Activated naive CD4-positive, alpha-beta T cell treated with anti-CD3 and anti-CD28 coated beads for 36 hours (primary cell): Measurements from ENCODE around the gene MB21D2. TPM values are rescaled to one million over a fixed set of nuclear protein-coding genes. Genes with fewer than 3 reads are reported as not detected.
A peak's percentile ranks its signal among the peaks of the same experiment; 100 is the strongest.
"Not testable (repeated sequence)": the region's sequence is repeated elsewhere in the genome, so short reads cannot be mapped to it uniquely, and the experiment has no call there.

Experiments used
- CTCF ChIA-PET: fragments of 350-600 bp; sonication (Branson Sonifier 250); formaldehyde crosslinking; loops from one replicate; lab custom pipeline; 2021; ENCODE audit warnings: antibody characterized with exemption; lab: Charles Lee
- DNase-seq: peaks from one replicate; pipeline ENCODE4 v3.0.0-alpha.2; 2020
- H3K27ac Mint-ChIP-seq: one replicate; pipeline ENCODE4 v1.8.0; 2021; ENCODE audit warnings: mild to moderate bottlenecking, mixed read lengths
- H3K27me3 Mint-ChIP-seq: one replicate; pipeline ENCODE4 v1.8.0; 2021; ENCODE audit warnings: low read depth, mixed read lengths
- H3K36me3 Mint-ChIP-seq: one replicate; pipeline ENCODE4 v1.8.0; 2021; ENCODE audit warnings: low read depth, mixed read lengths
- H3K4me1 Mint-ChIP-seq: one replicate; pipeline ENCODE4 v1.8.0; 2021; ENCODE audit warnings: low read depth, mixed read lengths
- H3K4me3 Mint-ChIP-seq: one replicate; pipeline ENCODE4 v1.8.0; 2021; ENCODE audit warnings: mild to moderate bottlenecking, moderate library complexity, mixed read lengths
- H3K9me3 Mint-ChIP-seq: one replicate; pipeline ENCODE4 v1.8.0; 2021; ENCODE audit warnings: mixed read lengths
- intact Hi-C: fragments of 100-400 bp; cut with micrococcal nuclease; formaldehyde crosslinking; loops from one replicate; pipeline ENCODE4 v1.15.1; 2023
- total RNA-seq, 2 experiments: library from RNA; stranded (reverse); gene quantifications; one replicate each; pipeline ENCODE4 v1.2.3, GENCODE V29; 2021

Gene MB21D2
- total RNA-seq, 2 experiments from 2014 or later = 6.4 to 6.5 TPM

- H3K27me3 Mint-ChIP-seq, H3K4me3 Mint-ChIP-seq, H3K27ac Mint-ChIP-seq, DNase-seq, H3K36me3 Mint-ChIP-seq, H3K9me3 Mint-ChIP-seq: not testable (repeated sequence)
- CTCF ChIA-PET = interaction anchor here (0.5 to 1.0 kb wide), 4 partner anchors 18 to 192 kb away, joined by 3 to 5 read pairs (median 3); no protein-coding TSS in a partner anchor
- peaks cover 48% of the 10 kb centered on the region for H3K4me1 Mint-ChIP-seq
- intact Hi-C loops = loop anchor here (1.0 kb wide), 6 partner anchors 12 to 174 kb away; no protein-coding TSS in a partner anchor
Observed at GRCh38 chr3:192849821-192850220, 67.8 kb downstream of the MB21D2 start.

DNA sequence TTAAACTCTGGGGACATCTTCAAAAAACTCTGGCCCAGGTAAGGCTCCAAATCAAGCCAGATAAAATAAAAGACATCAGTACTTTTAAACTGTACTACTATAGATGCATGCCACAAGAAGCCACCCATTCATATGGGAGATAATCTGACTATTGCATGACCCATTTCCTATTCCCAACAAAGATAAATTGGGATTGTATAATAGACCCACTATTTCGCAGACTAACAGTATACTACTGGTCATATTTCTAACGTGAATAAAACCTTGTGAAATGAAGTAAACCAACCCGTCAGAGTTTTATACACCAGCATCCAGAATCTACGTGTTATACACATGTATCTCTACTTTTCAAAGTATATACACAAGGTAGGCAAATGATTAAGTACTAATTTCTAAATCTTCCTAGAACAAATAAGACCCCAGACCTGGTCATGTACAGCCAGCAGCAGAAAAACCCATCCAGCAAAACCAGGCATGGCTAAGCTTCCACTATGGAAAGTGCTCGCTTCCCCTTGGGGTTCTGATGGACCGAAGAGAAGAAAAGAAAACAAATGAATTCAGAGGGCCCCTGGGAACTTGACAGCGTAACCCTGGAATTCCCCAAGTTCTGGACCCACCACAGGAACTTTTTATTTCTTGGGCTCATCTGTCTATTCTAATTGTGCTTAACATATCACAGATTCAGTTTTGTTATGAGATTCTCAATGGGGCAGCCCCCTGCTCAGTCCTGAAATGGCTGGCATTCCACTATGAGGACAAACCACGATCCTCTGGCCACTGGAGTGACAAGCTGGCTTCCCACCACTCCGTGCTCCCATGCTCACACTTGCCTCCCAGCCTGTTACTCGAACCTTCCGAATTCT lies 69.1 kb downstream of the MB21D2 start:
- H3K9me3 Mint-ChIP-seq = no peaks in the 10 kb centered on the region
- intact Hi-C loops = no loop called here
- peaks cover 5% of the 10 kb centered on the region for H3K27me3 Mint-ChIP-seq
- peak; percentile 45 for DNase-seq
- H3K27ac Mint-ChIP-seq = no peak overlapping the region
- peaks cover 46% of the 10 kb centered on the region for H3K4me1 Mint-ChIP-seq
- H3K4me3 Mint-ChIP-seq = no peak overlapping the region
- H3K36me3 Mint-ChIP-seq = no peaks in the 10 kb centered on the region
- CTCF ChIA-PET = interaction anchor here (0.7 kb wide), 1 partner anchor 116 kb away, joined by 3 read pairs; no protein-coding TSS in a partner anchor

DNA sequence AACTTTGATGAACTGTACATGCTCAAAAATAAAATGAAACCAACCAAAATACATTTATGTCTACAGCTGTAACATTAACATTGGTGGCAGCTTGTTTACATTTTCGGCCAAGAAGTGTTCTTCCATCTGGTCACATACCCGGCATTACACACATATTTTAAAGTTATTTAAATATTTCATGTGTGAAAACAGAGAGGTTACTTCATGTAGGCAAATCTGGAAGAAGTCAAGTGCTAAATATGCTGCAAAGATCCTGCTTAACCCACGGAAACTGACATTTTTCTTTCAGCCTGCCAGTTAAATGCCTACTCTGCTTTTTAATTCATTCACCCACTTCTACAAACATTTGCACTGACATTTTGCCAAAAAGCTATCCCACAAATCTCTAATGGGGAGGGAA lies 69.7 kb downstream of the MB21D2 start:
- Mint-ChIP-seq H3K27ac (no peak overlapping the region), H3K4me3 (no peak overlapping the region), H3K36me3 (no peaks in the 10 kb centered on the region), H3K27me3 (peaks cover 3% of the 10 kb centered on the region), H3K4me1 (peaks cover 44% of the 10 kb centered on the region), H3K9me3 (no peaks in the 10 kb centered on the region)
- CTCF ChIA-PET = no interaction called here
- intact Hi-C loops = no loop called here
- DNase-seq = no peak

DNA sequence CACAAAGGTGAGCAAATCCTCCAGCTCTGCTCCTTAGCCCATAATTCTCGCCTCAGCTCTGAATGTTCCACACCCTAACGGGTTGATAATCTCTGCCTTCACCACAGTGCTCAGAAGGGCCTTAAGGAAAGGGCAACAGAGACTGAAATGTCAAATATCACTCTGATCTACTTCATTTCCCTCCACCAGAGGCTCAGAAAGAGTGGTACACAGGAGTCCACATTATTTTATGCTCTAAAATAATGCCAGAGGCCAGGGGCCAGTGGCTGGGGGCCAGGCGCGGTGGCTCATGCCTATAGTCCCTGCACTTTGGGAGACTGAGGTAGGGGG lies 72.2 kb downstream of the MB21D2 start:
- peaks cover 25% of the 10 kb centered on the region for H3K4me1 Mint-ChIP-seq
- no peaks in the 10 kb centered on the region for H3K9me3 Mint-ChIP-seq
- intact Hi-C loops = no loop called here
- H3K27ac Mint-ChIP-seq = no peak overlapping the region
- H3K36me3 Mint-ChIP-seq = no peaks in the 10 kb centered on the region
- CTCF ChIA-PET = no interaction called here
- no peak overlapping the region for H3K4me3 Mint-ChIP-seq
- DNase-seq = no peak
- no peaks in the 10 kb centered on the region for H3K27me3 Mint-ChIP-seq

- no peak for DNase-seq
- Mint-ChIP-seq H3K27ac (no peak overlapping the region), H3K27me3 (no peaks in the 10 kb centered on the region), H3K36me3 (no peaks in the 10 kb centered on the region), H3K4me3 (no peak overlapping the region), H3K9me3 (no peaks in the 10 kb centered on the region), H3K4me1 (peaks cover 21% of the 10 kb centered on the region)
- CTCF ChIA-PET = no interaction called here
- intact Hi-C loops = no loop called here
Observed at GRCh38 chr3:192844836-192845525, 72.7 kb downstream of the MB21D2 start.

DNA sequence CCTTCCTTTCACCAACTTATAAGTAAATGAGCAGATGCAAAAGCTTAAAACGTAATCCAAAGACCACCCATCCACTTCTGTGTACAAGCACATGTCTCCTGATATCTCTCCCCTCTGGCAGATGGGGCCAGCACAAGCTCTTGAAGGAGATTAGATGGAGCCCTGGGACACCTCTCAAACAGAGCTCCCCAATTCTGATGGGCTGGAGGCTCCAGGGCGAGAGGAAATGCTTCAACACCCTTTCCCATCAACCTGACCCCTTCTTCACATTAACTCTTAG lies 73.2 kb downstream of the MB21D2 start:
- H3K4me3 Mint-ChIP-seq = no peak overlapping the region
- CTCF ChIA-PET = no interaction called here
- H3K27me3 Mint-ChIP-seq = no peaks in the 10 kb centered on the region
- no peaks in the 10 kb centered on the region for H3K9me3 Mint-ChIP-seq
- intact Hi-C loops = no loop called here
- no peak overlapping the region for H3K27ac Mint-ChIP-seq
- DNase-seq = no peak
- peaks cover 22% of the 10 kb centered on the region for H3K4me1 Mint-ChIP-seq
- H3K36me3 Mint-ChIP-seq = no peaks in the 10 kb centered on the region

DNA sequence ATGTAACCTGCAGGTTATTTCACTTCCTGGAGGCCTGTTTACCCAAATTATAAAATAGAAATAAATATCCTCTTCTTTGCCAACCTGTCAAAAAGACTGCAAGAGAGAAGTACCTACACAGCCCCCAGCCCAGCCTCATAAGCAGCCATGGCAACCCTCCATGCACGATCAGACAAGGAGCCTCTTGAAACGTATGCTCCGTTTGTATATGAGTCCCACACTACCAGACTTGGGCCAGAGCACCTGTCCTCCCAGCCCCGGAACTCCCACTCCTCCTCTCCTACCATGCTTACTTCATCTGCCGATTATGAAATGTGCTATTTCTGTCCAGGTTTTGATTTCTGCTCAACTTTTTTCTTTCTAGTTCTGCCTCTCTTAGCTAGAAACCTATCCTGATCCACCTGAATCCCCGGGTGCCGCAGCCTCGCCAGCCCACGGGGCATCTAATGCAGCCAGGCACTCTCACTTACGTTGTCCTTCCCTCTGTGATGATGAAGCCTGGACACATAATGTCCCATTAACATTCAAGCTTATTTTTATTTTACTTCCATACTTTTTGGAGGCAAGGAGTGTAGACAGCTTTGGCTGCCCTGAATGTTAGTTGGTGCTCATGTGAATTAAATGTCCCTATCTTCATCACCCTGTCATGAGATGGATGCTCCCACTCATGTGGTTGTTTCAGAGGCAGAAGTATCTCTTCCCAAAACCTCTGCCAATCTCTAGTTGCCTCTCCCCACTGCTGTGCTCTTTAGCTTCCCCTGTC lies 73.8 kb downstream of the MB21D2 start:
- Mint-ChIP-seq H3K27me3 (no peaks in the 10 kb centered on the region), H3K27ac (no peak overlapping the region), H3K4me3 (no peak overlapping the region), H3K4me1 (peaks cover 20% of the 10 kb centered on the region), H3K36me3 (no peaks in the 10 kb centered on the region), H3K9me3 (no peaks in the 10 kb centered on the region)
- CTCF ChIA-PET = no interaction called here
- no peak for DNase-seq
- intact Hi-C loops = no loop called here

DNA sequence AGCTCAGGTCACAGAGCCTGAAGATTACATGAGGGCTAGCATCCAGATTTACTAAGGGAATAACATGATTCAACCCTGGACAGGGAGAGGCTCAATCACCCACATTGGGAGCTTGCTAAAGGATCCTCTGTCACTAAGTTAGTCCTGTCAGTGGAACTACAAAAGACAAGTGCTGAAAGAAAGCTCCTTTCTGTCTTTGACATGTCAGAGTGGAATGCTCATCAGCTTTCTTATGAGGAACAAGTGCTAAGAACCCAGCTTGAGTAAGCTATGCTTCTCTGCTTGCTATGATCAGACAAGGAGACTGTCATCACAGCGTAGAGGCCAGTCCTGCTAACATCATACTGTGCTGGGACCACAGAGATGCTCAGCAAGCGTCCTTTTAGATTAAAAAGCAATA lies 74.5 kb downstream of the MB21D2 start:
- Mint-ChIP-seq H3K36me3 (no peaks in the 10 kb centered on the region), H3K4me3 (no peak overlapping the region), H3K4me1 (peaks cover 16% of the 10 kb centered on the region), H3K9me3 (no peaks in the 10 kb centered on the region), H3K27ac (no peak overlapping the region), H3K27me3 (no peaks in the 10 kb centered on the region)
- intact Hi-C loops = no loop called here
- CTCF ChIA-PET = no interaction called here
- DNase-seq = no peak

- CTCF ChIA-PET = no interaction called here
- H3K36me3 Mint-ChIP-seq = no peaks in the 10 kb centered on the region
- H3K4me1 Mint-ChIP-seq = peaks cover 19% of the 10 kb centered on the region
- no peak overlapping the region for H3K27ac Mint-ChIP-seq
- no peaks in the 10 kb centered on the region for H3K27me3 Mint-ChIP-seq
- DNase-seq = no peak
- no peak overlapping the region for H3K4me3 Mint-ChIP-seq
- intact Hi-C loops = no loop called here
- H3K9me3 Mint-ChIP-seq = no peaks in the 10 kb centered on the region
Observed at GRCh38 chr3:192842711-192843110, 74.9 kb downstream of the MB21D2 start.

- CTCF ChIA-PET = no interaction called here
- Mint-ChIP-seq H3K27ac (no peak overlapping the region), H3K4me3 (no peak overlapping the region), H3K9me3 (no peaks in the 10 kb centered on the region), H3K4me1 (peaks cover 25% of the 10 kb centered on the region), H3K27me3 (no peaks in the 10 kb centered on the region), H3K36me3 (no peaks in the 10 kb centered on the region)
- DNase-seq = no peak
- intact Hi-C loops = no loop called here
Observed at GRCh38 chr3:192842138-192842537, 75.5 kb downstream of the MB21D2 start.

- no peaks in the 10 kb centered on the region for H3K27me3 Mint-ChIP-seq
Observed at GRCh38 chr3:192841428-192841827, 76.2 kb downstream of the MB21D2 start.

DNA sequence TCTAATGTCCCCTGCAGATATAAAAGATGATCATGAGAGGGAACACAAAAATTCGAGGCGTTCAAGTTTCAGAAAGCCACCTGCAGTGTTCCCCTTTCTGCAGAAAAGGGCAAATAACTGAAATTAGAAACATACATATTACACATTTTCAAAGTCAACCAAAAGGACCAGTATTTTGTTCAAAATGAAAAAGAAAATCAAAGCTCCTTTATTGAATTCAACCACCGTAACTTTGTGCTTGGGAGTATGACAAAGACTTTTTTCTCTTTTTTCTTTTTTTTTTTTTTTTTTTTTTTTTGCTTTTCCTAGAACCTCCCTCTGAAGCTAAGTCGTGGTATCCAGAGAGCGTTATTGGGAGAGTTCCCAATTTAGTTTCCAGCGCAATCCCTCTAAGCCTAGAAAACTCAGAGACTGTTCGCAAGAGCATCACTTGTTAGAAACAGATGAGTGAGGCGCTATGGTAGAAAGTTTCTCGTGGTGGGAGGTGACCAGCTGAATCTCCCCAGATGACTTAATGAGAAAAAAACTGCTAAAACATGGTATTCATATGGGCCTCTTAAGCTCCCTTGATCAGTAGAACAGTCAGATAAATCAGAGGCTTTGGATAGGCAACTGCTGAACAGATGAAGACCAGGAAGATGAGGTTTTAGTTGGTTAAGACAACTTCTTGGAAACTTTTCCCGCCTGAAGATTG lies 77.4 kb downstream of the MB21D2 start:
- CTCF ChIA-PET = interaction anchor here (0.6 to 0.8 kb wide), 3 partner anchors 11 to 207 kb away, joined by 3 to 7 read pairs (median 5); no protein-coding TSS in a partner anchor
- Mint-ChIP-seq H3K9me3 (no peaks in the 10 kb centered on the region), H3K4me1 (peaks cover 36% of the 10 kb centered on the region), H3K27ac (no peak overlapping the region), H3K36me3 (no peaks in the 10 kb centered on the region), H3K4me3 (no peak overlapping the region), H3K27me3 (no peaks in the 10 kb centered on the region)
- no peak for DNase-seq
- intact Hi-C loops = no loop called here

More at GRCh38 chr3:192841428-192841827, 76.2 kb downstream of the MB21D2 start:
- Mint-ChIP-seq H3K4me1 (peaks cover 28% of the 10 kb centered on the region), H3K4me3 (no peak overlapping the region), H3K9me3 (no peaks in the 10 kb centered on the region), H3K36me3 (no peaks in the 10 kb centered on the region), H3K27ac (no peak overlapping the region)
- DNase-seq = no peak
- CTCF ChIA-PET = no interaction called here
- intact Hi-C loops = no loop called here
